Activated CD8-positive, alpha-beta memory T cell treated with anti-CD3 and anti-CD28 coated beads, Interleukin-2, amount 10 ng/mL, durations not matched to agents 7 days and 5 days (primary cell): Measurements from ENCODE around the gene RTCB. TPM values are rescaled to one million over a fixed set of nuclear protein-coding genes. Genes with fewer than 3 reads are reported as not detected.

ENCODE experiments used
- ATAC-seq: fragments of 150-1000 bp; cut with Tn5 transposase; one replicate; pipeline ENCODE4 v1.10.0; 2021; ENCODE audit warnings: moderate library complexity
- CTCF ChIA-PET: fragments of 350-600 bp; sonication (Branson Sonifier 250); formaldehyde crosslinking; loops from one replicate; lab custom pipeline; 2021; ENCODE audit warnings: antibody characterized with exemption; lab: Charles Lee
- DNase-seq: peaks from one replicate; pipeline ENCODE4 v3.0.0-alpha.2; 2020
- H3K27ac Mint-ChIP-seq: one replicate; pipeline ENCODE4 v1.8.0; 2021; ENCODE audit warnings: mild to moderate bottlenecking, mixed read lengths
- H3K27me3 Mint-ChIP-seq: one replicate; pipeline ENCODE4 v1.8.0; 2021; ENCODE audit warnings: mixed read lengths
- H3K36me3 Mint-ChIP-seq: one replicate; pipeline ENCODE4 v1.8.0; 2021; ENCODE audit warnings: mild to moderate bottlenecking, mixed read lengths
- H3K4me1 Mint-ChIP-seq: one replicate; pipeline ENCODE4 v1.8.0; 2021; ENCODE audit warnings: mixed read lengths
- H3K4me3 Mint-ChIP-seq: one replicate; pipeline ENCODE4 v1.8.0; 2021; ENCODE audit warnings: mild to moderate bottlenecking, moderate library complexity, mixed read lengths
- H3K9me3 Mint-ChIP-seq: one replicate; pipeline ENCODE4 v1.8.0; 2022; ENCODE audit warnings: low read depth, mixed read lengths
- total RNA-seq, 2 experiments: library from RNA; stranded (reverse); gene quantifications; one replicate each; pipeline ENCODE4 v1.2.3, GENCODE V29; 2021

The RTCB gene
- total RNA-seq, 2 experiments from 2014 or later, result 77.2 to 85.5 TPM

- H3K4me3 Mint-ChIP-seq, result no peak overlapping the region
- H3K27me3 Mint-ChIP-seq, result peaks cover 49% of the 10 kb centered on the region
- CTCF ChIA-PET, result no interaction called here
- peaks cover 8% of the 10 kb centered on the region for H3K4me1 Mint-ChIP-seq
- ATAC-seq, result no peak
- DNase-seq, result no peak
- no peak overlapping the region for H3K27ac Mint-ChIP-seq
- H3K9me3 Mint-ChIP-seq, result no peaks in the 10 kb centered on the region
- no peaks in the 10 kb centered on the region for H3K36me3 Mint-ChIP-seq
Observed at GRCh38 chr22:32343941-32344340, 68.1 kb downstream of the RTCB start.

GRCh38 chr22:32342977-32343376 is 69.1 kb downstream of the RTCB start:
- peaks cover 8% of the 10 kb centered on the region for H3K4me1 Mint-ChIP-seq
- H3K27me3 Mint-ChIP-seq, result peaks cover 52% of the 10 kb centered on the region
- H3K36me3 Mint-ChIP-seq, result no peaks in the 10 kb centered on the region
- H3K27ac Mint-ChIP-seq, result no peak overlapping the region
- DNase-seq, result peak; percentile 36
- ATAC-seq, result no peak
- no peaks in the 10 kb centered on the region for H3K9me3 Mint-ChIP-seq
- H3K4me3 Mint-ChIP-seq, result no peak overlapping the region
- CTCF ChIA-PET, result no interaction called here

GRCh38 chr22:32341122-32341740 is 70.8 kb downstream of the RTCB start:
- no peak overlapping the region for H3K27ac Mint-ChIP-seq
- peaks cover 59% of the 10 kb centered on the region for H3K27me3 Mint-ChIP-seq

DNA sequence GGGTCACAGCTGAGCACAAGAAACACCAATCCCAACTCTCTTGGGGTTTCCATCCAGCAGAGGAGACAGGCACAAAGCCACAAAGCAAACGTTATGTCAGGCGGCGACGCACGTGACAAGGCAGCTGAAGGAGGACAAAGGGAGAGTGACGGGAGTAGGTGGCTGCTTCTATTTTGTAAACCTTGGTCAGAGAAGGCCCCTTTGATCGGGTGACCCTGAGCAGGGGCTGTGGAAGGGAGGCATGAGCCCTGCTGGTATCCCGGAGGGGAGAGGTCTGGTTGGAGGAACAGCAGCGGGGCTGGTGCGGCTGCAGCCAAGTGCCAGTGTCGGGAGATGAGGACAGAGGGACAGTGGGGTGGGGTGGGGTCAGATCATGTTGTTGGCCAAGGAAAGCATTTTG is 71.6 kb downstream of the RTCB start:
- Mint-ChIP-seq H3K27me3 (peaks cover 52% of the 10 kb centered on the region), H3K4me3 (no peak overlapping the region), H3K27ac (no peak overlapping the region), H3K36me3 (no peaks in the 10 kb centered on the region), H3K9me3 (no peaks in the 10 kb centered on the region), H3K4me1 (peaks cover 8% of the 10 kb centered on the region)
- CTCF ChIA-PET, result no interaction called here
- DNase-seq (peak; percentile 19), ATAC-seq (no peak)

More at GRCh38 chr22:32341122-32341740, 70.8 kb downstream of the RTCB start:
- no peaks in the 10 kb centered on the region for H3K36me3 Mint-ChIP-seq
- H3K4me3 Mint-ChIP-seq, result no peak overlapping the region
- CTCF ChIA-PET, result no interaction called here
- ATAC-seq (no peak), DNase-seq (peak; percentile 31)
- no peaks in the 10 kb centered on the region for H3K9me3 Mint-ChIP-seq
- H3K4me1 Mint-ChIP-seq, result peaks cover 8% of the 10 kb centered on the region

DNA sequence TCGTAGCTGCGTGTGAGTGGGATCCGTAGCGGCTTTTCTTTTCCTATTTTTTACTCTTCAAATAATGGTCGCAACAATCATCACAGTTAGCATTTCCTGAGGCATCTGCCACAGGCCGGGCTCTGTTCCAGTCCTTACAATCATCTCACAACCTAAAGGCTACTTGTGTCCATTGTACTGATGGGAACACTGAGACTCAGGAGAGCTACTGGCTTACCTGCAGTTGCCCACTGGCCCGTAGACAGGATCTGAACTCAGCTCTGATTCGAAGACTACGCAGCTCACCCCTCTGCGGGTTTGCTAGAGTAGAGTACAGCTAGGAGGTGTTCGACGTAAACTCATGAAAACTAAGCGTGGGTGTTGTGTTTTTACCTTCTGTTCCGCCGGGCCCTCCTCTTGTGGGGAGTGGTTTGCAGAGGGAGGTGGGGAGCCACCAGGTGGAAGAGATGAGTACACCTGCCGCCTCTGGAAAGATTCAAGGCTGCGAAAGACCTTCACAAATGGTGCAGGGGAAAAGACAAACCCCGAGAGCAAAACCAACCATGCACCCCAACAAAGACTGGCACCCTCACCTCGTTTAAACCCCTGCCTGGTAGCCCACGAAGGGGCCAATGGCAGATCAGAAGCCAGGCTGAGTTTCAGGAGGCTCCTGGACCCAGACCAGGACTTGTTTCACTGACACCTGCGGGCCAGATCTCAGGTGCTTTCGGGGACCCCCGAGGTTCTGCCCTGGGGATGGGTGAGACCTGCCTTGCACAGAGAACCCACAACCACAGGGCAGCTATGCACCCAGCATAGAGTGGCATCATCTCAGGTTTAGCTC is 72.6 kb downstream of the RTCB start:
- CTCF ChIA-PET, result no interaction called here
- Mint-ChIP-seq H3K27me3 (peaks cover 43% of the 10 kb centered on the region), H3K27ac (no peak overlapping the region), H3K4me3 (no peak overlapping the region), H3K4me1 (peaks cover 8% of the 10 kb centered on the region), H3K9me3 (no peaks in the 10 kb centered on the region), H3K36me3 (no peaks in the 10 kb centered on the region)
- ATAC-seq, result no peak
- DNase-seq, result peak; percentile 18

- Mint-ChIP-seq H3K27me3 (peaks cover 37% of the 10 kb centered on the region), H3K4me1 (peaks cover 6% of the 10 kb centered on the region), H3K27ac (no peak overlapping the region), H3K36me3 (no peaks in the 10 kb centered on the region), H3K9me3 (no peaks in the 10 kb centered on the region), H3K4me3 (no peak overlapping the region)
- DNase-seq, result no peak
- no peak for ATAC-seq
- CTCF ChIA-PET, result no interaction called here
Observed at GRCh38 chr22:32338757-32339156, 73.3 kb downstream of the RTCB start.

Other genes with a start within 250 kb of the RTCB start
- gene RFPL2, start 207.2 kb downstream of the RTCB start, total RNA-seq, result under 1 TPM; 0.16 to 0.41 TPM
- gene SLC5A4, start 156.9 kb downstream of the RTCB start, total RNA-seq, result not detected
- gene RFPL3, start 54.4 kb downstream of the RTCB start, total RNA-seq, result not detected
- gene BPIFC, start 52.2 kb upstream of the RTCB start, total RNA-seq, result not detected
- 100 to 1,000 TPM in 1 of 2 experiments, 10 to 100 TPM in 1; 98.9 to 108 TPM for gene FBXO7, start 62.6 kb upstream of the RTCB start, total RNA-seq